GM19372 (cell line): Measurements from ENCODE around the gene AQP7.
"Not testable (repeated sequence)": the region's sequence is repeated elsewhere in the genome, so short reads cannot be mapped to it uniquely, and the experiment has no call there.

Experiments used
- ATAC-seq: cut with Tn5 transposase; IDR thresholded peaks from one replicate; pipeline ENCODE4 v1.9.1; 2021; ENCODE audit warnings: mild to moderate bottlenecking, low read depth, moderate library complexity; ENCODE audit not compliant: unreplicated experiment

The AQP7 gene

GRCh38 chr9:33402371-33402770, at the start of gene AQP7:
Gene AQP7, minus strand, starts transcription at chr9:33402568. Its CDS starts 1,306 bp downstream, at chr9:33401262.
- not testable (repeated sequence) for ATAC-seq

GRCh38 chr9:33450621-33451146, 48.3 kb upstream of the AQP7 start:
- no peak for ATAC-seq

- no peak for ATAC-seq
These were observed 47.3 kb upstream of the AQP7 start for GRCh38 chr9:33449715-33450114.

- no peak for ATAC-seq
These were observed 45.6 kb upstream of the AQP7 start for GRCh38 chr9:33447799-33448553.

GRCh38 chr9:33446946-33447798, 44.8 kb upstream of the AQP7 start, which contains the start of gene AQP3:
Gene AQP3, minus strand, starts transcription at chr9:33447593. Its CDS starts 63 bp downstream, at chr9:33447530.
- ATAC-seq = peak; percentile 59

- peak; percentile 59 for ATAC-seq
These were observed 44.0 kb upstream of the AQP7 start for GRCh38 chr9:33446240-33446945.

- ATAC-seq = no peak
These were observed 43.2 kb upstream of the AQP7 start for GRCh38 chr9:33445389-33446239.

- ATAC-seq = no peak
These were observed 41.2 kb upstream of the AQP7 start for GRCh38 chr9:33443464-33444154.

- ATAC-seq = no peak
These were observed 40.7 kb upstream of the AQP7 start for GRCh38 chr9:33443047-33443446.

GRCh38 chr9:33442125-33442524, 39.8 kb upstream of the AQP7 start:
- no peak for ATAC-seq

- ATAC-seq = no peak
These were observed 38.2 kb upstream of the AQP7 start for GRCh38 chr9:33440609-33441008.

GRCh38 chr9:33440204-33440603, 37.8 kb upstream of the AQP7 start:
- ATAC-seq = no peak

- ATAC-seq = no peak
These were observed 37.4 kb upstream of the AQP7 start for GRCh38 chr9:33439731-33440130.

- no peak for ATAC-seq
These were observed 36.7 kb upstream of the AQP7 start for GRCh38 chr9:33438926-33439680.

- no peak for ATAC-seq
These were observed 35.5 kb upstream of the AQP7 start for GRCh38 chr9:33437898-33438297.

- no peak for ATAC-seq
These were observed 34.8 kb upstream of the AQP7 start for GRCh38 chr9:33437205-33437604.

- no peak for ATAC-seq
These were observed 34.1 kb upstream of the AQP7 start for GRCh38 chr9:33436445-33436844.

GRCh38 chr9:33435821-33436277, 33.5 kb upstream of the AQP7 start:
- ATAC-seq = no peak
